ENCODE results near the gene KIAA1671. TPM values are rescaled to one million over a fixed set of nuclear protein-coding genes. Genes with fewer than 3 reads are reported as not detected.

Gene KIAA1671
- total and polyA plus RNA-seq, 2 of the 13 experiments (the other 11 are each of a cell fraction or from before 2014, with no cell fraction given) = 13.5 to 13.6 TPM

GRCh38 chr22:25083807-25084200 is 131.3 kb downstream of the KIAA1671 start (continued):
- no peak; the same call in 1 of the 2 replicates for TF ChIP-seq NCOR1 (IDR thresholded peaks at IDR 0.05; ENCODE audit: borderline replicate concordance, low read length)
- no peak for TF ChIP-seq ZNF251 (CRISPR knock-in tag; IDR thresholded peaks at IDR 0.05)
- no peak for TF ChIP-seq KLF12 (CRISPR knock-in tag; IDR thresholded peaks at IDR 0.05; ENCODE audit: borderline replicate concordance)
- no peak for TF ChIP-seq ZNF530 (CRISPR knock-in tag; IDR thresholded peaks at IDR 0.05; ENCODE audit: low read depth)
- no peak for TF ChIP-seq ZNF703 (CRISPR knock-in tag; IDR thresholded peaks at IDR 0.05; ENCODE audit: borderline replicate concordance)
- peak; percentile 35 for TF ChIP-seq TEAD3 (CRISPR knock-in tag; optimal IDR thresholded peaks at IDR 0.05; ENCODE audit: borderline replicate concordance)
- 0 out of 2 replicates have a peak, but pooled peaks have one; percentile 20 for TF ChIP-seq MIER2 (CRISPR knock-in tag; IDR thresholded peaks at IDR 0.05)
- TF ChIP-seq HIVEP1 (CRISPR knock-in tag; IDR thresholded peaks at IDR 0.05) = 0 out of 2 replicates have a peak, but pooled peaks have one; percentile 36
- 0 out of 2 replicates have a peak, but pooled peaks have one; percentile 35 for TF ChIP-seq ZNF770 (CRISPR knock-in tag; IDR thresholded peaks at IDR 0.05)
- TF ChIP-seq, protein P1, sequence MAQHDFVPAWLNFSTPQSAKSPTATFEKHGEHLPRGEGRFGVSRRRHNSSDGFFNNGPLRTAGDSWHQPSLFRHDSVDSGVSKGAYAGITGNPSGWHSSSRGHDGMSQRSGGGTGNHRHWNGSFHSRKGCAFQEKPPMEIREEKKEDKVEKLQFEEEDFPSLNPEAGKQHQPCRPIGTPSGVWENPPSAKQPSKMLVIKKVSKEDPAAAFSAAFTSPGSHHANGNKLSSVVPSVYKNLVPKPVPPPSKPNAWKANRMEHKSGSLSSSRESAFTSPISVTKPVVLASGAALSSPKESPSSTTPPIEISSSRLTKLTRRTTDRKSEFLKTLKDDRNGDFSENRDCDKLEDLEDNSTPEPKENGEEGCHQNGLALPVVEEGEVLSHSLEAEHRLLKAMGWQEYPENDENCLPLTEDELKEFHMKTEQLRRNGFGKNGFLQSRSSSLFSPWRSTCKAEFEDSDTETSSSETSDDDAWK (CRISPR knock-in tag; IDR thresholded peaks at IDR 0.05) = no peak
- TF ChIP-seq NCOA1 (CRISPR knock-in tag; IDR thresholded peaks at IDR 0.05) = no peak
- TF ChIP-seq STAG1 (CRISPR knock-in tag; IDR thresholded peaks at IDR 0.05) = 0 out of 2 replicates have a peak, but pooled peaks have one; percentile 9
- TF ChIP-seq ZNF430 (CRISPR knock-in tag; IDR thresholded peaks at IDR 0.05) = no peak
- TF ChIP-seq, protein P2, sequence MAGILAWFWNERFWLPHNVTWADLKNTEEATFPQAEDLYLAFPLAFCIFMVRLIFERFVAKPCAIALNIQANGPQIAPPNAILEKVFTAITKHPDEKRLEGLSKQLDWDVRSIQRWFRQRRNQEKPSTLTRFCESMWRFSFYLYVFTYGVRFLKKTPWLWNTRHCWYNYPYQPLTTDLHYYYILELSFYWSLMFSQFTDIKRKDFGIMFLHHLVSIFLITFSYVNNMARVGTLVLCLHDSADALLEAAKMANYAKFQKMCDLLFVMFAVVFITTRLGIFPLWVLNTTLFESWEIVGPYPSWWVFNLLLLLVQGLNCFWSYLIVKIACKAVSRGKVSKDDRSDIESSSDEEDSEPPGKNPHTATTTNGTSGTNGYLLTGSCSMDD (CRISPR knock-in tag; IDR thresholded peaks at IDR 0.05) = no peak
- peak; percentile 81 for TF ChIP-seq ZMYM3 (CRISPR knock-in tag; IDR thresholded peaks at IDR 0.05)
- TF ChIP-seq ATM (IDR thresholded peaks at IDR 0.05; ENCODE audit: borderline replicate concordance) = no peak
- no peak for TF ChIP-seq ZNF350 (CRISPR knock-in tag; IDR thresholded peaks at IDR 0.05; ENCODE audit: borderline replicate concordance, low read depth)
- TF ChIP-seq, protein P3, sequence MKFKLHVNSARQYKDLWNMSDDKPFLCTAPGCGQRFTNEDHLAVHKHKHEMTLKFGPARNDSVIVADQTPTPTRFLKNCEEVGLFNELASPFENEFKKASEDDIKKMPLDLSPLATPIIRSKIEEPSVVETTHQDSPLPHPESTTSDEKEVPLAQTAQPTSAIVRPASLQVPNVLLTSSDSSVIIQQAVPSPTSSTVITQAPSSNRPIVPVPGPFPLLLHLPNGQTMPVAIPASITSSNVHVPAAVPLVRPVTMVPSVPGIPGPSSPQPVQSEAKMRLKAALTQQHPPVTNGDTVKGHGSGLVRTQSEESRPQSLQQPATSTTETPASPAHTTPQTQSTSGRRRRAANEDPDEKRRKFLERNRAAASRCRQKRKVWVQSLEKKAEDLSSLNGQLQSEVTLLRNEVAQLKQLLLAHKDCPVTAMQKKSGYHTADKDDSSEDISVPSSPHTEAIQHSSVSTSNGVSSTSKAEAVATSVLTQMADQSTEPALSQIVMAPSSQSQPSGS (CRISPR knock-in tag; IDR thresholded peaks at IDR 0.05) = peak; percentile 69
- no peak for TF ChIP-seq NR2C2 (CRISPR knock-in tag; IDR thresholded peaks at IDR 0.05; ENCODE audit: borderline replicate concordance)
- TF ChIP-seq CBX5 (CRISPR knock-in tag; IDR thresholded peaks at IDR 0.05; ENCODE audit: borderline replicate concordance) = no peak
- peak; percentile 62 for TF ChIP-seq HOXA3 (CRISPR knock-in tag; IDR thresholded peaks at IDR 0.05)
- TF ChIP-seq HOXA5 (CRISPR knock-in tag; IDR thresholded peaks at IDR 0.05) = no peak
- TF ChIP-seq YY1 (IDR thresholded peaks at IDR 0.05; ENCODE audit: insufficient read depth, insufficient replicate concordance, low read depth, low read length) = no peak
- TF ChIP-seq ZNF12 (CRISPR knock-in tag; IDR thresholded peaks at IDR 0.05) = no peak
- TF ChIP-seq NR1H2 (CRISPR knock-in tag; IDR thresholded peaks at IDR 0.05; ENCODE audit: borderline replicate concordance, low read depth) = no peak
- TF ChIP-seq THYN1 (CRISPR knock-in tag; IDR thresholded peaks at IDR 0.05; ENCODE audit: borderline replicate concordance, low read depth) = no peak
